Measurements from ENCODE around the gene MAP2K5.

Gene MAP2K5

GRCh38 chr15:67827562-67828277, 285.2 kb downstream of the MAP2K5 start:
- H3K4me3 ChIP-seq (replicated peaks; ENCODE audit: low read depth, low read length), result no peak overlapping the region
- no peak for TF ChIP-seq CTCF (IDR thresholded peaks at IDR 0.05; ENCODE audit: low read length, missing control alignments)
- no peak for DNase-seq (ENCODE audit: low read depth)

- no peak overlapping the region for H3K4me3 ChIP-seq (replicated peaks; ENCODE audit: low read depth, low read length)
- no peak for DNase-seq (ENCODE audit: low read depth)
- no peak for TF ChIP-seq CTCF (IDR thresholded peaks at IDR 0.05; ENCODE audit: low read length, missing control alignments)
These were observed 285.9 kb downstream of the MAP2K5 start for GRCh38 chr15:67828278-67828968.

GRCh38 chr15:67828969-67829646, 286.6 kb downstream of the MAP2K5 start:
- DNase-seq (ENCODE audit: low read depth), result no peak
- TF ChIP-seq CTCF (IDR thresholded peaks at IDR 0.05; ENCODE audit: low read length, missing control alignments), result no peak
- no peak overlapping the region for H3K4me3 ChIP-seq (replicated peaks; ENCODE audit: low read depth, low read length)

GRCh38 chr15:67829647-67830504, 287.4 kb downstream of the MAP2K5 start:
- no peak for TF ChIP-seq CTCF (IDR thresholded peaks at IDR 0.05; ENCODE audit: low read length, missing control alignments)
- no peak overlapping the region for H3K4me3 ChIP-seq (replicated peaks; ENCODE audit: low read depth, low read length)
- no peak for DNase-seq (ENCODE audit: low read depth)

- H3K4me3 ChIP-seq (replicated peaks; ENCODE audit: low read depth, low read length), result no peak overlapping the region
- DNase-seq (ENCODE audit: low read depth), result no peak
- TF ChIP-seq CTCF (IDR thresholded peaks at IDR 0.05; ENCODE audit: low read length, missing control alignments), result no peak
These were observed 288.9 kb downstream of the MAP2K5 start for GRCh38 chr15:67831363-67831762.

GRCh38 chr15:67832031-67832551, 289.6 kb downstream of the MAP2K5 start:
- peak; percentile 48 for TF ChIP-seq CTCF (IDR thresholded peaks at IDR 0.05; ENCODE audit: low read length, missing control alignments)
- peak; percentile 57 for DNase-seq (ENCODE audit: low read depth)
- no peak overlapping the region for H3K4me3 ChIP-seq (replicated peaks; ENCODE audit: low read depth, low read length)
